Measurements from ENCODE around the gene PCDH12. TPM values are rescaled to one million over a fixed set of nuclear protein-coding genes. Genes with fewer than 3 reads are reported as not detected.

Gene PCDH12
- total and polyA plus RNA-seq, 2 experiments from 2014 or later: 0.42 to 4.5 TPM

- Histone ChIP-seq H3K9me3 (ENCODE audit: low read depth) (no peaks in the 10 kb centered on the region), H3K27ac (peak overlapping the region; percentile 80), H3K9me2 (replicated peaks; ENCODE audit: insufficient read depth) (no peaks in the 10 kb centered on the region), H3K36me3 (replicated peaks; ENCODE audit: insufficient read depth, low read depth) (no peaks in the 10 kb centered on the region), H3K4me2 (no peak overlapping the region), H3K4me1 (ENCODE audit: insufficient read depth) (peaks cover 11% of the 10 kb centered on the region), H3K79me2 (no peaks in the 10 kb centered on the region), H3K27me3 (no peaks in the 10 kb centered on the region), H4K20me1 (ENCODE audit: insufficient read depth, poor library complexity, severe bottlenecking) (no peaks in the 10 kb centered on the region), H2AFZ (no peak overlapping the region), H3K4me3 (no peak overlapping the region)
- 72% methylated on average over 6 of the region's 6 CpGs for WGBS (ENCODE audit: low lambda C conversion rate, missing lambda C conversion rate)
- no peak for DNase-seq (ENCODE audit: low spot score)
- TF ChIP-seq CTCF (IDR thresholded peaks at IDR 0.05; ENCODE audit: poor library complexity) (no peak), EZH2phosphoT487 (IDR thresholded peaks at IDR 0.05; ENCODE audit: low read depth, severe bottlenecking, unreplicated experiment) (no peak), EZH2 (IDR thresholded peaks at IDR 0.05; ENCODE audit: borderline replicate concordance) (no peak)
Observed at GRCh38 chr5:141940695-141941271, 17.2 kb downstream of the PCDH12 start.

DNA sequence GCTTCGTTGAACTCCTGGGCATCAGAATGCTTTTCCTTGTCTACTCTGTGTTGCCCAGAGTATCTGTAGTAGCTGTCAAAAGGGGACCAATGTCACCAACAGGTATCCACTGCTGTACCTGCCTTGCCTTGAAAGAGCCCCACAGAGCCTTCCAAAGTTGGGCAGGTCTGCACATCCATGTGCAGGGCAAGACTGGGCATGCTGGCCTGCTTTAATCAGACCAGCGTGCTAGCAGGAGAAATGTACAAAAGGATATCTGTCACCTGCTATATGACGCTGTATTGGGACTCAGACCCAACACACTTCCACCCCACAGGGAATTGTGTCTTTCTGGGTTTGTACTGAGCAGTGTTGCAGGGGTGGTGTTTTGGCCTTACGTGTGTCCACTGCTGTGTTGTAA is 22.5 kb downstream of the PCDH12 start:
- Histone ChIP-seq H2AFZ (no peak overlapping the region), H3K36me3 (replicated peaks; ENCODE audit: insufficient read depth, low read depth) (no peaks in the 10 kb centered on the region), H3K27ac (no peak overlapping the region), H3K27me3 (no peaks in the 10 kb centered on the region), H3K4me3 (no peak overlapping the region), H3K4me2 (no peak overlapping the region), H3K9me3 (ENCODE audit: low read depth) (no peaks in the 10 kb centered on the region), H4K20me1 (ENCODE audit: insufficient read depth, poor library complexity, severe bottlenecking) (no peaks in the 10 kb centered on the region), H3K4me1 (ENCODE audit: insufficient read depth) (no peaks in the 10 kb centered on the region), H3K79me2 (no peaks in the 10 kb centered on the region), H3K9me2 (replicated peaks; ENCODE audit: insufficient read depth) (no peaks in the 10 kb centered on the region)
- no peak for DNase-seq (ENCODE audit: low spot score)
- no peak for TF ChIP-seq CTCF (IDR thresholded peaks at IDR 0.05; ENCODE audit: poor library complexity)
- TF ChIP-seq EZH2 (IDR thresholded peaks at IDR 0.05; ENCODE audit: borderline replicate concordance): no peak
- no peak for TF ChIP-seq EZH2phosphoT487 (IDR thresholded peaks at IDR 0.05; ENCODE audit: low read depth, severe bottlenecking, unreplicated experiment)
- WGBS (ENCODE audit: low lambda C conversion rate, missing lambda C conversion rate): 94% methylated on average over 4 of the region's 4 CpGs

DNA sequence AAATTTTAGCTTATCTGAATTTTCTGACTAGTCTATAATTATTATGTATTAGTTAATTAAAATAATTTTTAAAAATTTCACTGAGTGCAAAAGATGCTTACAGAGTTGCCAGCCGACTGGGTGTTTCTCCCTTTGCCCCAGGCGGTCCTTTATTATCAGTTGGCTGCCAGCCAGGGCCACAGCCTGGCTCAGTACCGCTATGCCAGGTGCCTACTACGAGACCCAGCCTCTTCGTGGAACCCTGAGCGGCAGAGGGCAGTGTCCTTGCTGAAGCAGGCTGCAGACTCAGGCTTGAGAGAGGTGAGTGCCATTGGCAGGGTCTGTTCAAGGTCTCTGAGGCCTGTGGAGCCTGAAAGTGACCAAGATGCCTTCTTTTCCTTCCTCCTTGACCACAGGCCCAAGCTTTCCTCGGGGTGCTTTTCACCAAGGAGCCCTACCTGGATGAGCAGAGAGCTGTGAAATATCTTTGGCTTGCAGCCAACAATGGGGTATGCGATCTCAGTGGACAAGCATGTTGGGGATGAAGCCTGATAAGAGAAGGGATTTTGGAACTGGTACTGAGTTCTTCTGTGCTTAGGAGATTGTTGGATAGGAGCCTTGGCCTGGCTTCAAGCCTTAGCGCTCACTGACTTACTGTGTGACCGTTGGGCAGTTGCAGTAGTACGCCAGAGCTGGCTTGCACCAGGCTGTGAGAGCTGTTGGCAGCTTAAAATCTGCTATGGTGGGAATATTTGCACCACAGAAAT is 23.7 kb downstream of the PCDH12 start:
- H3K27me3 ChIP-seq: no peaks in the 10 kb centered on the region
- no peak for DNase-seq (ENCODE audit: low spot score)
- no peak overlapping the region for H3K4me3 ChIP-seq
- H2AFZ ChIP-seq: no peak overlapping the region
- no peaks in the 10 kb centered on the region for H3K9me2 ChIP-seq (replicated peaks; ENCODE audit: insufficient read depth)
- no peak for TF ChIP-seq EZH2phosphoT487 (IDR thresholded peaks at IDR 0.05; ENCODE audit: low read depth, severe bottlenecking, unreplicated experiment)
- TF ChIP-seq CTCF (IDR thresholded peaks at IDR 0.05; ENCODE audit: poor library complexity): no peak
- TF ChIP-seq EZH2 (IDR thresholded peaks at IDR 0.05; ENCODE audit: borderline replicate concordance): no peak
- H3K9me3 ChIP-seq (ENCODE audit: low read depth): no peaks in the 10 kb centered on the region
- no peak overlapping the region for H3K27ac ChIP-seq
- no peaks in the 10 kb centered on the region for H3K36me3 ChIP-seq (replicated peaks; ENCODE audit: insufficient read depth, low read depth)
- no peaks in the 10 kb centered on the region for H4K20me1 ChIP-seq (ENCODE audit: insufficient read depth, poor library complexity, severe bottlenecking)
- no peaks in the 10 kb centered on the region for H3K79me2 ChIP-seq
- no peak overlapping the region for H3K4me2 ChIP-seq
- no peaks in the 10 kb centered on the region for H3K4me1 ChIP-seq (ENCODE audit: insufficient read depth)
- WGBS (ENCODE audit: low lambda C conversion rate, missing lambda C conversion rate): 89% methylated on average over 11 of the region's 11 CpGs

All from hepatocyte (in vitro differentiated cells).